T follicular helper cell (primary cell): ENCODE data around the gene PRDM1.

ENCODE experiments used
- DNase-seq: peaks from one replicate; pipeline ENCODE4 v3.0.0-alpha.2; 2020; ENCODE audit warnings: low read depth

PRDM1 gene

GRCh38 chr6:106097411-106098231 is 11.5 kb downstream of the PRDM1 start:
- DNase-seq = peak; percentile 37

- DNase-seq = peak; percentile 50
Observed at GRCh38 chr6:106098383-106099234, 12.5 kb downstream of the PRDM1 start.

- DNase-seq = no peak
Observed at GRCh38 chr6:106099235-106099537, 13.1 kb downstream of the PRDM1 start.

GRCh38 chr6:106100755-106101154 is 14.6 kb downstream of the PRDM1 start:
- no peak for DNase-seq

GRCh38 chr6:106101466-106101865 is 15.3 kb downstream of the PRDM1 start:
- DNase-seq = no peak

GRCh38 chr6:106102034-106102433 is 15.9 kb downstream of the PRDM1 start:
- no peak for DNase-seq

- no peak for DNase-seq
Observed at GRCh38 chr6:106102967-106103727, 17.0 kb downstream of the PRDM1 start.

GRCh38 chr6:106103728-106104109 is 17.6 kb downstream of the PRDM1 start:
- peak; percentile 21 for DNase-seq

GRCh38 chr6:106104476-106104875 is 18.3 kb downstream of the PRDM1 start:
- DNase-seq = no peak

- no peak for DNase-seq
Observed at GRCh38 chr6:106104941-106105340, 18.8 kb downstream of the PRDM1 start.

GRCh38 chr6:106105493-106105892 is 19.4 kb downstream of the PRDM1 start:
- no peak for DNase-seq

GRCh38 chr6:106106276-106107042 is 20.3 kb downstream of the PRDM1 start:
- DNase-seq = no peak

- no peak for DNase-seq
Observed at GRCh38 chr6:106107043-106107613, 21.0 kb downstream of the PRDM1 start.

- DNase-seq = no peak
Observed at GRCh38 chr6:106108129-106108528, 22.0 kb downstream of the PRDM1 start.

GRCh38 chr6:106109029-106109428 is 22.9 kb downstream of the PRDM1 start:
- DNase-seq = no peak

- no peak for DNase-seq
Observed at GRCh38 chr6:106110164-106110826, 24.2 kb downstream of the PRDM1 start.

GRCh38 chr6:106112433-106112832 is 26.3 kb downstream of the PRDM1 start:
- no peak for DNase-seq

GRCh38 chr6:106113256-106113959 is 27.3 kb downstream of the PRDM1 start:
- DNase-seq = no peak

- DNase-seq = no peak
Observed at GRCh38 chr6:106114492-106114891, 28.4 kb downstream of the PRDM1 start.

- DNase-seq = no peak
Observed at GRCh38 chr6:106115286-106115685, 29.1 kb downstream of the PRDM1 start.
